GM19395 (cell line): ENCODE data around the gene KRT83.
"Not testable (repeated sequence)": the region's sequence is repeated elsewhere in the genome, so short reads cannot be mapped to it uniquely, and the experiment has no call there.

Source experiments
- ATAC-seq: cut with Tn5 transposase; IDR thresholded peaks from one replicate; pipeline ENCODE4 v1.9.1; 2021; ENCODE audit warnings: mild to moderate bottlenecking, moderate library complexity; ENCODE audit not compliant: unreplicated experiment

Gene KRT83

GRCh38 chr12:52312086-52312485 is 9.1 kb downstream of the KRT83 start:
- no peak for ATAC-seq

- ATAC-seq = no peak
Measured at GRCh38 chr12:52311285-52311648, 9.9 kb downstream of the KRT83 start.

GRCh38 chr12:52310622-52311284 is 10.4 kb downstream of the KRT83 start:
- ATAC-seq = no peak

- ATAC-seq = no peak
Measured at GRCh38 chr12:52308806-52309425, 12.3 kb downstream of the KRT83 start.

- no peak for ATAC-seq
Measured at GRCh38 chr12:52307836-52308805, 13.1 kb downstream of the KRT83 start.

GRCh38 chr12:52306731-52307130 is 14.5 kb downstream of the KRT83 start:
- ATAC-seq = no peak

GRCh38 chr12:52305921-52306705 is 15.1 kb downstream of the KRT83 start:
- ATAC-seq = no peak

GRCh38 chr12:52304941-52305411 is 16.2 kb downstream of the KRT83 start:
- peak; percentile 92 for ATAC-seq

GRCh38 chr12:52302242-52302914 is 18.8 kb downstream of the KRT83 start:
- ATAC-seq = not testable (repeated sequence)

GRCh38 chr12:52301721-52302120 is 19.5 kb downstream of the KRT83 start:
- not testable (repeated sequence) for ATAC-seq

- ATAC-seq = no peak
Measured at GRCh38 chr12:52300796-52301691, 20.2 kb downstream of the KRT83 start.

GRCh38 chr12:52298677-52299190 is 22.5 kb downstream of the KRT83 start:
- no peak for ATAC-seq

GRCh38 chr12:52296572-52297215 is 24.5 kb downstream of the KRT83 start:
- ATAC-seq = no peak

- no peak for ATAC-seq
Measured at GRCh38 chr12:52295663-52296062, 25.5 kb downstream of the KRT83 start.

GRCh38 chr12:52294803-52295202 is 26.4 kb downstream of the KRT83 start:
- ATAC-seq = no peak

GRCh38 chr12:52293926-52294325 is 27.3 kb downstream of the KRT83 start:
- ATAC-seq = no peak

GRCh38 chr12:52291267-52291935 is 29.8 kb downstream of the KRT83 start, which contains the start of gene KRT81:
TSS of gene KRT81 (minus strand) at chr12:52291534. CDS start at chr12:52291465, 69 bp downstream.
- ATAC-seq = no peak
